IMR-90 (cell line): ENCODE measurements around the gene CD79B. TPM values are rescaled to one million over a fixed set of nuclear protein-coding genes. Genes with fewer than 3 reads are reported as not detected.

Experiments used
- ATAC-seq: fragments of 200-7000 bp; cut with Tn5 transposase; 2 replicates; pipeline ENCODE4 v1.9.1; 2020; ENCODE audit warnings: low read depth, mild to moderate bottlenecking, moderate library complexity
- BruUV-seq: library from RNA; stranded (reverse); fragments of 400-500 nt; replicated peaks from 2 replicates; lab custom pipeline; 2021; lab: Mats Ljungman, UMichigan
- CTCF ChIA-PET: fragments of 300-600 bp; formaldehyde crosslinking; extraction: SDS; loops from one replicate; lab custom pipeline; 2021; ENCODE audit warnings: antibody characterized with exemption; lab: Yijun Ruan, JAX
- POLR2A ChIA-PET: fragments of 300-600 bp; sonication (Branson Sonifier 250); formaldehyde crosslinking; loops from one replicate; lab custom pipeline; 2022; ENCODE audit warnings: antibody characterized with exemption; ENCODE audit not compliant: unreplicated experiment; lab: Charles Lee
- DNase-seq: peaks from one replicate; pipeline ENCODE4 v3.0.0; 2013
- H2AFZ ChIP-seq: replicated peaks from 2 replicates; pipeline ENCODE3; 2013; ENCODE audit warnings: low read length, mild to moderate bottlenecking; ENCODE audit not compliant: poor library complexity
- H2AK5ac ChIP-seq: 2 replicates; pipeline ENCODE4 v1.6.1; 2013; ENCODE audit warnings: low read depth, low read length, inconsistent platforms
- H2AK9ac ChIP-seq: replicated peaks from 2 replicates; pipeline ENCODE3; 2013; ENCODE audit warnings: mild to moderate bottlenecking, low read depth, low read length, moderate library complexity; ENCODE audit not compliant: poor library complexity
- H2BK120ac ChIP-seq: 2 replicates; pipeline ENCODE4 v1.6.1; 2013; ENCODE audit warnings: low read depth, low read length, inconsistent platforms
- H2BK15ac ChIP-seq: 3 replicates; pipeline ENCODE4 v1.6.1; 2013; ENCODE audit warnings: low read depth, low read length, inconsistent platforms
- H2BK20ac ChIP-seq: 2 replicates; pipeline ENCODE4 v1.6.1; 2013; ENCODE audit warnings: low read depth, mild to moderate bottlenecking, inconsistent platforms, low read length, moderate library complexity
- H2BK5ac ChIP-seq: 2 replicates; pipeline ENCODE4 v1.6.1; 2013; ENCODE audit warnings: mild to moderate bottlenecking, low read depth, low read length, inconsistent platforms; ENCODE audit not compliant: poor library complexity, severe bottlenecking
- H3K14ac ChIP-seq: replicated peaks from 2 replicates; pipeline ENCODE4 v1.6.1; 2013; ENCODE audit warnings: low read depth, low read length, inconsistent platforms
- H3K18ac ChIP-seq: 2 replicates; pipeline ENCODE4 v1.6.1; 2013; ENCODE audit warnings: low read depth, low read length, control low read depth
- H3K23ac ChIP-seq: 2 replicates; pipeline ENCODE4 v1.6.1; 2013; ENCODE audit warnings: low read depth, low read length, inconsistent platforms
- H3K27ac ChIP-seq: 2 replicates; pipeline ENCODE4 v1.5.1; 2013; ENCODE audit warnings: mild to moderate bottlenecking, control low read depth, low read length; ENCODE audit not compliant: insufficient read depth
- H3K27me3 ChIP-seq: 2 replicates; pipeline ENCODE4 v1.6.1; 2013; ENCODE audit warnings: low read length; ENCODE audit not compliant: control insufficient read depth, insufficient read depth
- H3K36me3 ChIP-seq: 2 replicates; pipeline ENCODE4 v1.6.1; 2013; ENCODE audit warnings: low read length, mixed read lengths; ENCODE audit not compliant: control insufficient read depth, insufficient read depth
- H3K4ac ChIP-seq: 2 replicates; pipeline ENCODE4 v1.6.1; 2013; ENCODE audit warnings: low read depth, low read length, inconsistent platforms
- H3K4me1 ChIP-seq: 2 replicates; pipeline ENCODE4 v1.6.1; 2013; ENCODE audit warnings: low read length, mixed read lengths; ENCODE audit not compliant: control insufficient read depth, insufficient read depth
- H3K4me2 ChIP-seq: 2 replicates; pipeline ENCODE4 v1.6.1; 2013; ENCODE audit warnings: low read depth, mild to moderate bottlenecking, control low read depth, low read length, moderate library complexity
- H3K4me3 ChIP-seq: 2 replicates; pipeline ENCODE4 v1.5.1; 2013; ENCODE audit warnings: low read depth, mild to moderate bottlenecking, control low read depth, low read length, moderate library complexity; ENCODE audit not compliant: insufficient read depth
- H3K56ac ChIP-seq: 2 replicates; pipeline ENCODE4 v1.6.1; 2013; ENCODE audit warnings: low read length, inconsistent platforms; ENCODE audit not compliant: insufficient read depth; ENCODE audit errors: extremely low read depth
- H3K79me1 ChIP-seq, 2 experiments: 2 replicates each; pipeline ENCODE4 v1.6.1; 2013; ENCODE audit warnings: low read length in 2 of 2, inconsistent platforms in 1 of 2, low read depth in 1 of 2
- H3K9ac ChIP-seq: 2 replicates; pipeline ENCODE4 v1.6.1; 2013; ENCODE audit warnings: low read depth, low read length, control low read depth
- H3K9me1 ChIP-seq: 2 replicates; pipeline ENCODE4 v1.6.1; 2013; ENCODE audit warnings: low read length, inconsistent platforms; ENCODE audit not compliant: insufficient read depth
- H3K9me3 ChIP-seq: 2 replicates; pipeline ENCODE4 v1.6.1; 2013; ENCODE audit warnings: low read length; ENCODE audit not compliant: control insufficient read depth, insufficient read depth
- H4K20me1 ChIP-seq: 2 replicates; pipeline ENCODE4 v1.6.1; 2013; ENCODE audit warnings: low read length, inconsistent platforms; ENCODE audit not compliant: insufficient read depth
- H4K5ac ChIP-seq: 2 replicates; pipeline ENCODE4 v1.6.1; 2013; ENCODE audit warnings: mild to moderate bottlenecking, low read depth, low read length, control low read depth
- H4K8ac ChIP-seq, 2 experiments: 2 replicates each; pipeline ENCODE4 v1.6.1; 2013; ENCODE audit warnings: low read depth in 2 of 2, low read length in 2 of 2, control low read depth in 1 of 2, inconsistent platforms in 1 of 2
- H4K91ac ChIP-seq: 2 replicates; pipeline ENCODE4 v1.6.1; 2013; ENCODE audit warnings: low read depth, low read length, inconsistent platforms; ENCODE audit not compliant: insufficient read depth
- BHLHE40 ChIP-seq: fragments of 150-350 bp; IDR thresholded peaks from 2 replicates; pipeline ENCODE4 v1.6.1; 2016; ENCODE audit warnings: mild to moderate bottlenecking, low read depth, low read length
- CEBPB ChIP-seq: IDR thresholded peaks from 2 replicates; pipeline ENCODE4 v1.6.1; 2012; ENCODE audit warnings: low read depth, low read length, improper control_type of control experiment
- CHD1 ChIP-seq: IDR thresholded peaks from 2 replicates; pipeline ENCODE4 v1.6.1; 2012; ENCODE audit warnings: low read depth, low read length, improper control_type of control experiment
- FOS ChIP-seq: fragments of 150-350 bp; IDR thresholded peaks from 2 replicates; pipeline ENCODE4 v1.6.1; 2016; ENCODE audit warnings: low read depth, low read length
- MAZ ChIP-seq: IDR thresholded peaks from 2 replicates; pipeline ENCODE4 v1.6.1; 2012; ENCODE audit warnings: low read depth, mild to moderate bottlenecking, low read length, improper control_type of control experiment, moderate library complexity, borderline replicate concordance
- MXI1 ChIP-seq: IDR thresholded peaks from 2 replicates; pipeline ENCODE4 v1.6.1; 2012; ENCODE audit warnings: low read depth, mild to moderate bottlenecking, low read length, moderate library complexity, borderline replicate concordance
- NFE2L2 ChIP-seq: fragments of 150-350 bp; IDR thresholded peaks from 2 replicates; pipeline ENCODE4 v1.6.1; 2016; ENCODE audit warnings: low read depth, mild to moderate bottlenecking, low read length
- POLR2A ChIP-seq: IDR thresholded peaks from 2 replicates; pipeline ENCODE4 v1.6.1; 2012; ENCODE audit warnings: mild to moderate bottlenecking, low read depth, low read length
- RCOR1 ChIP-seq: IDR thresholded peaks from 2 replicates; pipeline ENCODE4 v1.6.1; 2012; ENCODE audit warnings: mild to moderate bottlenecking, low read length, improper control_type of control experiment; ENCODE audit not compliant: insufficient replicate concordance
- RFX5 ChIP-seq: IDR thresholded peaks from 2 replicates; pipeline ENCODE4 v1.8.0; 2012; ENCODE audit warnings: low read depth, mild to moderate bottlenecking, low read length, moderate library complexity
- WGBS, 2 experiments: methylation state at CpG; one replicate each; pipeline versions ENCODE4 v1.1.5 to v1.1.7; 2013; ENCODE audit warnings: missing lambda C conversion rate in 2 of 2; ENCODE audit not compliant: insufficient read length in 1 of 2; ENCODE audit errors: extremely low coverage in 2 of 2; 5-methylcytosine and 5-hydroxymethylcytosine counted together
- dilution Hi-C: fragments of 300-500 bp; cut with HindIII; formaldehyde crosslinking; loops from one replicate; pipeline ENCODE4 v1.14.3; 2018; ENCODE audit warnings: low sequenced_read_pairs; ENCODE audit not compliant: unreplicated experiment
- in situ Hi-C: fragments of 300-500 bp; cut with MboI; formaldehyde crosslinking; loops from 3 replicates; pipeline ENCODE4 v1.14.3; 2019; ENCODE audit warnings: low sequenced_read_pairs, inconsistent platforms, mixed read lengths
- intact Hi-C: fragments of 100-400 bp; cut with micrococcal nuclease; formaldehyde crosslinking; loops from 2 replicates; pipeline ENCODE4 v1.10.0; 2022
- polyA plus RNA-seq, 3 experiments: library from polyadenylated mRNA; depleted of rRNA; stranded (reverse); fragments of >200 nt; gene quantifications; 2 replicates each; pipeline ENCODE4 v1.2.3, GENCODE V29; 2012; ENCODE audit warnings: low replicate concordance in 1 of 3
- total RNA-seq: library from RNA; depleted of rRNA; stranded (reverse); fragments of >200 nt; gene quantifications from 2 replicates; pipeline ENCODE4 v1.2.3, GENCODE V29; 2012
- TF ChIP-seq, protein P1 (sequence below): fragments of 150-350 bp; IDR thresholded peaks from 2 replicates; pipeline ENCODE4 v1.6.1; 2016; ENCODE audit warnings: low read depth, mild to moderate bottlenecking, low read length, moderate library complexity, borderline replicate concordance
- TF ChIP-seq, protein P2 (sequence below): conservative IDR thresholded peaks from 2 replicates; pipeline ENCODE4 v1.5.1; 2012; ENCODE audit warnings: mild to moderate bottlenecking, low read depth, low read length, improper control_type of control experiment
- TF ChIP-seq, protein P3 (sequence below): fragments of 150-350 bp; IDR thresholded peaks from 2 replicates; pipeline ENCODE4 v1.6.1; 2017; ENCODE audit warnings: mild to moderate bottlenecking, antibody characterized with exemption, low read length, low read depth

The CD79B gene
- total and polyA plus RNA-seq, 2 of the 4 experiments (the other 2 are of a cell fraction) = not detected

DNA sequence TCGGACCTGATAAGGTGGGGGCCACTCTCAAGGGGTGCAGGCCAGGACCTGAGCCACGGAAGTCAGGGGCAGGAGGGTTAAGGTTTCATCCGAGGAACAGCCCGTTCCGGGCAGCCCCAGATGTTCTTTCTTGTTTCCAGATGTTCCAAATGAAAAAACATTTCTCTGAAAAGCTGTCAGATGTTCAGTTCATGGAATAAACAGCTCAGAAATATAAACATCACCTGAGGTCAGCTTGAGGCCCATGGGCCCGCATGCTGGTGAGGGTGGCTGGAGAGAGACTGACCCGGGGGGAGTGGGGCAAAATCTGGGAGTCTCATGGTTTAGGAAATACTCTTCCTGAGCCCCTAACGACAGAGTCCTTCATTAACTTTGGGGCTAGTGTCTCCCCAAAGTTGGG, 1.5 kb upstream of the CD79B start:
- peaks cover 44% of the 10 kb centered on the region for H3K27me3 ChIP-seq
- H3K4me3 ChIP-seq = no peak overlapping the region
- H4K5ac ChIP-seq = no peak overlapping the region
- no peak overlapping the region for H3K14ac ChIP-seq
- H2BK120ac ChIP-seq = no peak overlapping the region
- no peak overlapping the region for H3K27ac ChIP-seq
- no peak for DNase-seq
- H2BK20ac ChIP-seq = no peak overlapping the region
- no peak overlapping the region for H3K9ac ChIP-seq
- ChIA-PET CTCF (no interaction called here), POLR2A (no interaction called here)
- no peak for ATAC-seq
- no peak for TF ChIP-seq CHD1
- no peak for TF ChIP-seq CEBPB
- TF ChIP-seq FOS = no peak
- TF ChIP-seq BHLHE40 = no peak
- TF ChIP-seq, protein P1, sequence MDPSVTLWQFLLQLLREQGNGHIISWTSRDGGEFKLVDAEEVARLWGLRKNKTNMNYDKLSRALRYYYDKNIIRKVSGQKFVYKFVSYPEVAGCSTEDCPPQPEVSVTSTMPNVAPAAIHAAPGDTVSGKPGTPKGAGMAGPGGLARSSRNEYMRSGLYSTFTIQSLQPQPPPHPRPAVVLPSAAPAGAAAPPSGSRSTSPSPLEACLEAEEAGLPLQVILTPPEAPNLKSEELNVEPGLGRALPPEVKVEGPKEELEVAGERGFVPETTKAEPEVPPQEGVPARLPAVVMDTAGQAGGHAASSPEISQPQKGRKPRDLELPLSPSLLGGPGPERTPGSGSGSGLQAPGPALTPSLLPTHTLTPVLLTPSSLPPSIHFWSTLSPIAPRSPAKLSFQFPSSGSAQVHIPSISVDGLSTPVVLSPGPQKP = no peak
- no peak for TF ChIP-seq NFE2L2
- TF ChIP-seq MAZ = no peak
- no peak for TF ChIP-seq RCOR1
- no peak for TF ChIP-seq RFX5
- TF ChIP-seq POLR2A = no peak
- no peak for TF ChIP-seq MXI1
- TF ChIP-seq, protein P2, sequence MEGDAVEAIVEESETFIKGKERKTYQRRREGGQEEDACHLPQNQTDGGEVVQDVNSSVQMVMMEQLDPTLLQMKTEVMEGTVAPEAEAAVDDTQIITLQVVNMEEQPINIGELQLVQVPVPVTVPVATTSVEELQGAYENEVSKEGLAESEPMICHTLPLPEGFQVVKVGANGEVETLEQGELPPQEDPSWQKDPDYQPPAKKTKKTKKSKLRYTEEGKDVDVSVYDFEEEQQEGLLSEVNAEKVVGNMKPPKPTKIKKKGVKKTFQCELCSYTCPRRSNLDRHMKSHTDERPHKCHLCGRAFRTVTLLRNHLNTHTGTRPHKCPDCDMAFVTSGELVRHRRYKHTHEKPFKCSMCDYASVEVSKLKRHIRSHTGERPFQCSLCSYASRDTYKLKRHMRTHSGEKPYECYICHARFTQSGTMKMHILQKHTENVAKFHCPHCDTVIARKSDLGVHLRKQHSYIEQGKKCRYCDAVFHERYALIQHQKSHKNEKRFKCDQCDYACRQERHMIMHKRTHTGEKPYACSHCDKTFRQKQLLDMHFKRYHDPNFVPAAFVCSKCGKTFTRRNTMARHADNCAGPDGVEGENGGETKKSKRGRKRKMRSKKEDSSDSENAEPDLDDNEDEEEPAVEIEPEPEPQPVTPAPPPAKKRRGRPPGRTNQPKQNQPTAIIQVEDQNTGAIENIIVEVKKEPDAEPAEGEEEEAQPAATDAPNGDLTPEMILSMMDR = no peak
- TF ChIP-seq, protein P3, sequence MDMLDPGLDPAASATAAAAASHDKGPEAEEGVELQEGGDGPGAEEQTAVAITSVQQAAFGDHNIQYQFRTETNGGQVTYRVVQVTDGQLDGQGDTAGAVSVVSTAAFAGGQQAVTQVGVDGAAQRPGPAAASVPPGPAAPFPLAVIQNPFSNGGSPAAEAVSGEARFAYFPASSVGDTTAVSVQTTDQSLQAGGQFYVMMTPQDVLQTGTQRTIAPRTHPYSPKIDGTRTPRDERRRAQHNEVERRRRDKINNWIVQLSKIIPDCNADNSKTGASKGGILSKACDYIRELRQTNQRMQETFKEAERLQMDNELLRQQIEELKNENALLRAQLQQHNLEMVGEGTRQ = no peak
- no peak overlapping the region for H3K4me2 ChIP-seq
- H3K9me3 ChIP-seq = no peaks in the 10 kb centered on the region
- no peaks in the 10 kb centered on the region for H3K9me1 ChIP-seq
- no peak overlapping the region for H3K18ac ChIP-seq
- H4K20me1 ChIP-seq = no peaks in the 10 kb centered on the region
- H3K4ac ChIP-seq = no peak overlapping the region
- no peak overlapping the region for H2AK5ac ChIP-seq
- no peak overlapping the region for H4K8ac ChIP-seq
- H2AK9ac ChIP-seq = no peak overlapping the region
- dilution Hi-C loops = no loop called here
- intact Hi-C loops = no loop called here
- no peak overlapping the region for H4K91ac ChIP-seq
- H3K36me3 ChIP-seq = no peaks in the 10 kb centered on the region
- no TSS peak for BruUV-seq
- no CpG with 5 or more reads among the region's 8 CpGs for WGBS, 2 experiments
- no peak overlapping the region for H3K56ac ChIP-seq
- no peak overlapping the region for H2BK5ac ChIP-seq
- no peak overlapping the region for H3K23ac ChIP-seq
- H3K79me1 ChIP-seq = no peaks in the 10 kb centered on the region
- no peak overlapping the region for H2BK15ac ChIP-seq
- H2AFZ ChIP-seq = peak overlapping the region; percentile 43
- no peaks in the 10 kb centered on the region for H3K4me1 ChIP-seq
- in situ Hi-C loops = no loop called here
